Body of pancreas (tissue), 4 donors: ENCODE measurements around the gene RAB5A. TPM values are rescaled to one million over a fixed set of nuclear protein-coding genes. Genes with fewer than 3 reads are reported as not detected.

ENCODE experiments used
- ATAC-seq: fragments of 150-250 bp; one replicate; pipeline ENCODE4 v1.9.1; 2016
- DNase-seq, 4 donors: peaks; one replicate each; pipeline ENCODE4 v3.0.0-alpha.2; 2019
- H3K27ac ChIP-seq, 4 donors: fragments of 200-600 bp; sonication (generic); 1 replicate in 3 of 4; 2 replicates in 1 of 4; pipeline versions ENCODE4 v1.5.1 to v1.6.1; 2016 to 2019; ENCODE audit warnings: mild to moderate bottlenecking in 1 of 4, mixed read lengths in 1 of 4, moderate library complexity in 1 of 4
- H3K27me3 ChIP-seq, 2 donors: fragments of 200-600 bp; sonication (generic); one replicate each; pipeline ENCODE4 v1.6.0; 2016; ENCODE audit warnings: mild to moderate bottlenecking in 1 of 2
- H3K36me3 ChIP-seq, 2 donors: fragments of 200-600 bp; sonication (generic); replicated peaks in 1 of 2; 2 replicates each; pipeline ENCODE4 v1.5.1; 2016; ENCODE audit warnings: low read depth in 2 of 2; ENCODE audit not compliant: insufficient read depth in 1 of 2
- H3K4me1 ChIP-seq: fragments of 200-600 bp; sonication (generic); one replicate; pipeline ENCODE4 v1.6.0; 2016
- H3K4me3 ChIP-seq, 2 donors: fragments of 200-600 bp; sonication (generic); 1 replicate in 1 of 2; 2 replicates in 1 of 2; pipeline ENCODE4 v1.5.1; 2016 to 2019
- H3K9me3 ChIP-seq, 3 donors: fragments of 200-600 bp; sonication (generic); 1 replicate in 2 of 3; 2 replicates in 1 of 3; pipeline ENCODE4 v1.5.1; 2016
- CTCF ChIP-seq, 7 experiments: fragments of 450-650 bp in 4 of 7; fragments of 200-600 bp in 3 of 7; sonication (generic) in 3 of 7; IDR thresholded peaks; one replicate each; pipeline ENCODE4 v1.5.1; 2016 to 2019; ENCODE audit warnings: antibody characterized with exemption in 7 of 7
- POLR2A ChIP-seq, 3 donors: fragments of 450-650 bp; IDR thresholded peaks; one replicate each; pipeline ENCODE4 v1.6.1; 2016; ENCODE audit warnings: antibody characterized with exemption in 3 of 3, mild to moderate bottlenecking in 2 of 3
- WGBS, 2 donors: methylation state at CpG; one replicate each; pipeline ENCODE4 v1.1.5; 2017; 5-methylcytosine and 5-hydroxymethylcytosine counted together
- intact Hi-C: fragments of 100-400 bp; cut with DNase I; formaldehyde crosslinking; loops from one replicate; pipeline ENCODE4 v1.15.1; 2023
- total RNA-seq, 2 donors: library from RNA; depleted of rRNA; stranded (reverse); fragments of >200 nt; gene quantifications; one replicate each; pipeline ENCODE4 v1.1.0, GENCODE V29; 2016

RAB5A gene
- total RNA-seq, 2 donors from 2014 or later = 30.6 to 35.3 TPM

DNA sequence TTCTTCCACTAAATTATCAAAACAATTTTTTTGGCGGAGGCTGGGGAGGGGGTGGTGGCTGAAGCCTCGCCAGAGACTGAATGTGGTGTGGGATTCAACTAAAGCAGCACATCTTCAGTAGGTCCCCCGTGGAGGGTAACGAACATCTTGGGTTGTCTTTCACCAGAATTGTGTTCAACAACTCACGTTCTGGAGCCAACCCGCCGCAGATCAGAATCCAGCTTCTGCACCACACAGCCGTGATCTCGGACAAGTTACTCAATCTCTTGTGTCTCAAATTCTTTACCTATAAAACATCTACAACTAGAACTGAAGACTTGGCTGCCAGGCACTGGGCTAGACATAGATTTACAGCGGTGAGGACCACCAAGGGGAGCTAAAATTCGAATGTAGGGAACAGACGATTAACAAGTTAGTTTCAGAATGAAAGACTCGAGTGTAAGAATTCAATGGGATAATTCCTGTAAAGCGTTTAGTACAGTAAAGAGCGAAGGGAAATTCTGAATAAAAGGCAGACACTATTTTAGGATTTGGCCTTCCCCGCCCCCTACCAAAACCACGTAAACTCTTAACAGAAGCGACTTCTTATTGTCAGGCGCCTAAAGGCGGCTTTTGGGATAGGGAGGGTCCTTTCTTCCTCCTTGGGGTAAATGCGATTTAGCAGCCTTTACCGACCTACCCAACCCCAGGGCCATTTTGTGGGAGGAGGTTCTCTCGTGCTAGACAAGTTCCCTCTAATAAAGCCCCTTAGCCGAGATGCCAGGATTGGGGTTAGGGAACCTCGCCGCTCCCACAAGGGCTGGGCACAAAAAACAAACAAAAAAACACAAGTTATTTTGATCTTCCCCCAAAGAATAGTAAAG is 697 bp upstream of the RAB5A start:
- 29 to 32% methylated on average over 26 of the region's 26 CpGs for WGBS, 2 donors
- peak in 2 of 4 donors; percentile 28 to 29 for DNase-seq
- Histone ChIP-seq H3K27ac (peak overlapping the region; percentile 96 to 99 (median 98)), H3K27me3 (no peaks in the 10 kb centered on the region), H3K36me3 (no peaks in the 10 kb centered on the region), H3K4me3 (peak overlapping the region in 1 of 2 donors; percentile 64), H3K4me1 (peaks cover 27% of the 10 kb centered on the region), H3K9me3 (no peaks in the 10 kb centered on the region)
- ATAC-seq = peak; percentile 11
- TF ChIP-seq POLR2A (IDR thresholded peaks at IDR 0.05) (no peak), CTCF (IDR thresholded peaks at IDR 0.05) (no peak)
- intact Hi-C loops = no loop called here

GRCh38 chr3:19947549-19948225 is 790 bp downstream of the RAB5A start:
- 1 to 2% methylated on average over 18 to 29 of the region's 30 CpGs for WGBS, 2 donors
- TF ChIP-seq POLR2A (IDR thresholded peaks at IDR 0.05) = no peak
- TF ChIP-seq CTCF (IDR thresholded peaks at IDR 0.05) = peak in 1 of 7 experiments; percentile 6
- Histone ChIP-seq H3K9me3 (no peaks in the 10 kb centered on the region), H3K36me3 (no peaks in the 10 kb centered on the region), H3K27me3 (no peaks in the 10 kb centered on the region), H3K27ac (peak overlapping the region; percentile 96 to 99 (median 98)), H3K4me1 (peaks cover 34% of the 10 kb centered on the region), H3K4me3 (peak overlapping the region; percentile 89 to 94)
- intact Hi-C loops = no loop called here
- ATAC-seq = peak; percentile 41
- peak; percentile 52 to 59 (median 55) for DNase-seq

- no peaks in the 10 kb centered on the region for H3K27me3 ChIP-seq
- no peak for DNase-seq
- H3K4me3 ChIP-seq = peak overlapping the region; percentile 89 to 94
- no peak for ATAC-seq
- WGBS, 2 donors = 0 to 3% methylated on average over 2 of the region's 2 CpGs
- peak overlapping the region; percentile 96 to 99 (median 98) for H3K27ac ChIP-seq
- intact Hi-C loops = no loop called here
- no peaks in the 10 kb centered on the region for H3K36me3 ChIP-seq
- H3K4me1 ChIP-seq = peaks cover 39% of the 10 kb centered on the region
- no peaks in the 10 kb centered on the region for H3K9me3 ChIP-seq
- TF ChIP-seq CTCF (IDR thresholded peaks at IDR 0.05) (no peak), POLR2A (IDR thresholded peaks at IDR 0.05) (no peak)
Measured at GRCh38 chr3:19948226-19948591, 1.3 kb downstream of the RAB5A start.

DNA sequence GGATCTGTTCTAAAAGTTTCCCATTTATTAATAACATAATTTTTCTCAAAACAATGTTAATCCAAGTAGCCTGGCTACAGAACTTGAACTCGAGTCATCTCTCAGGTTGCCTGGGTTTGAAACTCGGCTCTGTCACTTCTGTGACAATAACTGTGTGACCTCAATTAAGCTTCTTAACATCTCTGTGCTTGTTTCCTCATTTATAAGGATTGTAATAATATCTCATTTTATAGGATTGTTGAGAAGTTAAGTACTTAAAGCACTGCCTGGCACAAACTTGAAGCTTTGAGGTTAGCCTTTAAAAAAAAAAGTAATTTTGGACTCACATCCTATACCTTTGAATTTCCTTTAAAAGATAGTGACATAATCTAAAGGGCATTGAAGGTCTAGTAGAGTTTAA is 3.4 kb downstream of the RAB5A start:
- Histone ChIP-seq H3K27ac (no peak overlapping the region), H3K27me3 (no peaks in the 10 kb centered on the region), H3K36me3 (peaks cover 0 to 2% of the 10 kb centered on the region in 2 donors), H3K4me3 (no peak overlapping the region), H3K9me3 (no peaks in the 10 kb centered on the region), H3K4me1 (peaks cover 40% of the 10 kb centered on the region)
- ATAC-seq (no peak), DNase-seq (no peak)
- WGBS, 2 donors = 85 to 86% methylated on average over 2 of the region's 2 CpGs
- TF ChIP-seq POLR2A (IDR thresholded peaks at IDR 0.05) = no peak
- TF ChIP-seq CTCF (IDR thresholded peaks at IDR 0.05) = no peak
- intact Hi-C loops = no loop called here
